Sigmoid colon (tissue), 4 donors: Measurements from ENCODE around the gene DUOX2.

Source experiments
- CTCF ChIP-seq, 4 experiments: fragments of 450-650 bp in 3 of 4; fragments of 200-600 bp in 1 of 4; IDR thresholded peaks; one replicate each; pipeline ENCODE4 v1.5.1; 2016 to 2019; ENCODE audit warnings: antibody characterized with exemption in 4 of 4, mild to moderate bottlenecking in 3 of 4, moderate library complexity in 2 of 4
- POLR2A ChIP-seq, 2 donors: fragments of 450-650 bp; IDR thresholded peaks; one replicate each; pipeline ENCODE4 v1.6.1; 2016; ENCODE audit warnings: antibody characterized with exemption in 2 of 2, mild to moderate bottlenecking in 2 of 2, moderate library complexity in 2 of 2
- POLR2AphosphoS5 ChIP-seq, 4 donors: sonication (generic); formaldehyde crosslinking; IDR thresholded peaks; one replicate each; pipeline ENCODE4 v1.6.1; 2017; ENCODE audit warnings: antibody characterized with exemption in 4 of 4

GRCh38 chr15:45130291-45131000, 16.5 kb upstream of the DUOX2 start:
- TF ChIP-seq CTCF (IDR thresholded peaks at IDR 0.05) (no peak), POLR2A (IDR thresholded peaks at IDR 0.05) (no peak), POLR2AphosphoS5 (IDR thresholded peaks at IDR 0.05) (no peak)
